WI38 (cell line): ENCODE data around the gene HS1BP3.

Experiments
- H3K4me3 ChIP-seq: 2 replicates; pipeline ENCODE4 v1.5.1; 2011; ENCODE audit warnings: low read depth, mild to moderate bottlenecking, control low read depth, low read length
- TF ChIP-seq, protein P1 (sequence below): IDR thresholded peaks from 2 replicates; pipeline ENCODE4 v1.5.1; 2012; ENCODE audit warnings: low read depth, mild to moderate bottlenecking, control low read depth, low read length

HS1BP3 gene

DNA sequence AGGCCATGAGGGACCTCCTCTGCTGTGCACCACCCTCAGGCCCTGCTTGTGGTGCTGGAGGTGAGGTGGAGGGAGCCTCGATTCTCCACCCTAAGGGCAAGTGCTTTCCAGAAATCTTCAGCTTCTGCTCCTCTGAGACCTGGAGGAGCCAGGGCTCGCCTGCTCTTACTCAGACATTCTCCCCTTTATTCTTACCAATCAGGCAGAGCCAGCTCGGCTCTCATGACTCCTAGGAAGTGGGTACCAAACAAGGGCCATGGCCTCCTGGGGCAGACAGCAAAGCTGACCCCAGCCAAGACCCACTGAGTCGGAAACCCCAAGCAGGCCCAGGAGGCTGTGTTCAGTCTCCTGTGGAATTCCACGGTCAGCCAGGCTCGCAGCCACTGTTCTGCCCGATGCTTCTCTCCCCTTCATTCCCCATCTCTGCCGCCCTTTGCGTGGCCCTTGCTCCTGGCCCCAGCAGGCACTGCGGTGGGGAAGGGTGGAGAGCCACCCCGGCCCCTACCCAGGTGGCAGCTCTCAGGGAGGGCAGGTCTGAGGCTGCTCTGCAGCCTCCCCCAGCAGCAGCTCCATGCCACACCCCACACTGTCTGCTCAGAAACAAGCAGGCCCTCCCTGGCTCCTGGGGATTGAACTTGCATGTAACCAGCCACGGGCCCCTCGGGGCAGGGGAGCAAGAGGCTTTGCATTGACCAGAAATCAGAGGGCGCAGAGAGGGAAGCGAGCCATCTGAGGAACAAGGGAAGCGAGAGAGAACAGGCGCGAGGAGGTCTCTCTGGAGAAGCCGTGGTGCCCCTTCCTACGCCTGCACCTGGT, 24.0 kb downstream of the HS1BP3 start:
- TF ChIP-seq, protein P1, sequence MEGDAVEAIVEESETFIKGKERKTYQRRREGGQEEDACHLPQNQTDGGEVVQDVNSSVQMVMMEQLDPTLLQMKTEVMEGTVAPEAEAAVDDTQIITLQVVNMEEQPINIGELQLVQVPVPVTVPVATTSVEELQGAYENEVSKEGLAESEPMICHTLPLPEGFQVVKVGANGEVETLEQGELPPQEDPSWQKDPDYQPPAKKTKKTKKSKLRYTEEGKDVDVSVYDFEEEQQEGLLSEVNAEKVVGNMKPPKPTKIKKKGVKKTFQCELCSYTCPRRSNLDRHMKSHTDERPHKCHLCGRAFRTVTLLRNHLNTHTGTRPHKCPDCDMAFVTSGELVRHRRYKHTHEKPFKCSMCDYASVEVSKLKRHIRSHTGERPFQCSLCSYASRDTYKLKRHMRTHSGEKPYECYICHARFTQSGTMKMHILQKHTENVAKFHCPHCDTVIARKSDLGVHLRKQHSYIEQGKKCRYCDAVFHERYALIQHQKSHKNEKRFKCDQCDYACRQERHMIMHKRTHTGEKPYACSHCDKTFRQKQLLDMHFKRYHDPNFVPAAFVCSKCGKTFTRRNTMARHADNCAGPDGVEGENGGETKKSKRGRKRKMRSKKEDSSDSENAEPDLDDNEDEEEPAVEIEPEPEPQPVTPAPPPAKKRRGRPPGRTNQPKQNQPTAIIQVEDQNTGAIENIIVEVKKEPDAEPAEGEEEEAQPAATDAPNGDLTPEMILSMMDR, result no peak
- no peak overlapping the region for H3K4me3 ChIP-seq

DNA sequence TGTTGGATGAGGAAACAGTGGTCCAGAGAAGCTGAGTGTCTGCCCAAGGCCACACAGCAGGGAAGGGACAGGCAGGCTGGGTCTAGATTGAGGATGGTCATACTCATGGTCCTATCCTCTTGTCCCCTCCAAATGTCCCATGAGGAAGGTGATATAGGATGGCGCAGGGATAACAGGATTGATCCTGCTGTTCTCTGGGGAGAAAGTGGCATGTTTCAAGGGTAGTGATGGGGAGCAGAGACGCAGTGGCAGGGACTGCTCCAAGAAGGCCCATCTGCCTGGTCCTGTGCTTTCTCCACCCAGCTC, 24.6 kb downstream of the HS1BP3 start:
- TF ChIP-seq, protein P1, result no peak
- no peak overlapping the region for H3K4me3 ChIP-seq

DNA sequence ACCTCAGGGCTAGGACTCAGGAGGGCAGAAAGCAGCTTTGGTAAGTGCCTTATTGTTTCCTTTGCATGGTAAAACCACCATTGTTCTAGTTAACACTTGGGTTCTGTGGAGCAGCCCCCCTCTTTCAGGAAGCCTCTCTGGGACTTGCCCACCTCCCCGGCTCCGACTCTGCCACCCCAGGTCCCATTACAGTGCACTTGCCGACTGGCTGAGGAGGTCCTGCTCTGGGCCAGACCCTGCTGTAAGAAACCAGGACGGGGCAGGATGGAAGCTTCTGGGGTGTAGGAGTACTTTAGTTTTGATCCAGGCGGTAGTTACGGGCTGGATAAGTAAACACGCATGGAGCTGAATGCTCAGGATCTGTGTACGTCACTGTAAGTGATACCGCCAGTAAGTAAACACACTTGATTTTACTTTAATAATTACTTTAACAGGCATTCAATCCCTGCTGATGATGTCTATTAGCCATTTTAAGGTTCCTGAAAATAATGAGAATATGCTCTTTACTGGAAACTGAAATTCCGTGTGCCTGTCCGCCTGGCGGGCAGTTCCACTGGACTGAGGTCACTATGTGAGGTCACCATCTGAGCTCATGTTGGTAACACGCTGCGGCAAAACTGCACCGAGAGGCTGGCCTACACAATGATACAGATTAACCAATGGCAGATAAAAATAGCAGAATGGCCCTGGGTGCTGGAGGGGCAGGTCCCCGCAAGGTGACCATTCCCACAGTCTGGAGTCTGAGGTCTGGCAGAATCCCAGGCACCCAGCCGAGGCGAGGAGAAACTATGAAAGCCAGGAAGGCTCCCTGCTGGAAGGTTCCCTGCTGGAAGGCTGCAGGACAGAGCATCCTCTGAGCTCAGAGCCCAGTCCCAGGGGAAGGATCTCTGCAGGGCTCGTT, 25.2 kb downstream of the HS1BP3 start:
- TF ChIP-seq, protein P1, result no peak
- no peak overlapping the region for H3K4me3 ChIP-seq

DNA sequence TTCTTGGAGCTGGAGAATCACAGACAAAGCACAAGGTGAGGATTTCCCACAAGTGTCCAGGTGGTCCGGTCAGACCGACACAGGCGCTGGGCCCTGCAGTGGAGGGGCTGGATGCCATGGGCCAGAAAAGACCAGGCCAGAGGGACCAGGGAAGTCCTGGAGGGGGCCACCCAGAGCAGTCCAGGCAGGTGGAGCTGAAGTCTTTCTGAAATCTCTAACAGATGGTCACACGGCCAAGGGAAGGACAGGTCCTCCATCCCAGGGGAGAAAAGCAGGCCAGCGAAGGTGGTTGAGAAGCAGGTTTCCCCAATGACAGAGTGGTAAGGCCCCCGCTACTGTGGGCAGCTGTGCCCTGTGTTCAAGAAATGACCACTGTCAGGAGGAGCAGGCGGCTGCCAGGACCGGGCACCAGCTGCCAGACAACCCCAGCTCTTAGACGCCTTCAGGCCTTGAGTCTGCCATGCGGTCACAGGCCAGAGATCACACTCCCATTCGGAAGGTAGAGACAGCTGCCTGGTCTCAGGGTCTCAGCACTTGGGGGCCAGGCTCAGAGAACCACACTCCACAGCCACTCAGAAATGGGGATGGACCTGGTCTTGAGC, 25.9 kb downstream of the HS1BP3 start:
- TF ChIP-seq, protein P1, result no peak
- H3K4me3 ChIP-seq, result no peak overlapping the region

DNA sequence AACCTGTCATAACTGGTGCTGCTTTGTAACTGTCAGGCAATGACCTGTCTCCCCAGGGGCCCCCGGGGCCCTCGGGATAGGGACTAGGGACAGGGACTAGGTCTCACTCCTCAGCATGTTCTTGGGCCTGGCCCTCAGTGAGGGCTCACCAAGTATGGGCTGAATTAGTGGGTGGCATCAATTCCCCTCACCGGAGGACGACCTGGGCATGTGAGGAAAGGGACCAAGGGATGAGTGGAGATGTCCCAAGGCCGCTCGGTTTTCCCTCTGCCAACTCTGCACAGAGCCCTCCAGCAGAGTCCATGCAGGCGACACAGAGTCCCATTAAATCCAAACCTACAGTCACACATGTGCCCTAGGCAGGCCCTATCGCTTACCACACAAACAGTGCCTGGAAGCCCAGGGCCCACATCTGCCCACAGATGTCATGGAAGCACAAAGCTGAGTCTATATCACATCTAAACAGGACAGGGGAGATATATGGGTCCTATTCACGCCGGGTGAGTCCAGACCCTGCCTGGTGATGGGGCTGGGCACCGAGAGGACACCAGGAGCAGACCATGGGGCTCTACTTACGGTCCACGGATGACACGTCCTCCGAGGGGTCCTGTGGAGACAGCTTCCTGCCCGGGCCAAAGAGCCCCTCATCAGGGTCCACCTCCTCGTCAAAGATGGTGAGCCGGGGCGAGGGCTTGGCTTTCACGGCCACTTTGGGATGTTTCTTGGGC, 26.6 kb downstream of the HS1BP3 start:
- TF ChIP-seq, protein P1, result no peak
- H3K4me3 ChIP-seq, result no peak overlapping the region

DNA sequence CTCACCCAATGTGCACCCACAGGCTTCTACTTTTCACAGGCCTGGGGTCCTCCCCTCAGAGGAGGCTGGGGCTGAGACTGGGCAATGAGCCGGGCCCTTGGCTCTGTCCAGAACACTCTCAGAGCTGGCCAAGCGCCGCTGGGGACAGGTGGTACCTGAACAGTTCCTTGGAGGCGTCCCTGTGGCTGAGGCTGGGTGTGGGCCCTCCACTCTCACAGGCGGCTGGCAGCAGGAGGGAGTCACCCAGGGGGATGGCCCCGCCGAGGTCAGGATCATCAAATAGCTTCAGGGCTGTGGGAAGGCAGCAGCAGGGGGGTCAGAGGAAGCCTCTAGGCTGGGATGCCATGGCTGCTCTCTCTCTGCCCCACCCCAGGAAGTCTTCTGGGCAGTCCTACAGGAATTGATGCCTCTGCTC, 27.1 kb downstream of the HS1BP3 start:
- TF ChIP-seq, protein P1, result no peak
- H3K4me3 ChIP-seq, result no peak overlapping the region
